EL (cell line): ENCODE measurements around the gene OPN5.
A peak's percentile ranks its signal among the peaks of the same experiment; 100 is the strongest.
"Not testable (repeated sequence)": the region's sequence is repeated elsewhere in the genome, so short reads cannot be mapped to it uniquely, and the experiment has no call there.

Experiments used
- DNase-seq: peaks from one replicate; pipeline ENCODE4 v3.0.0-alpha.2; 2016

The OPN5 gene

DNA sequence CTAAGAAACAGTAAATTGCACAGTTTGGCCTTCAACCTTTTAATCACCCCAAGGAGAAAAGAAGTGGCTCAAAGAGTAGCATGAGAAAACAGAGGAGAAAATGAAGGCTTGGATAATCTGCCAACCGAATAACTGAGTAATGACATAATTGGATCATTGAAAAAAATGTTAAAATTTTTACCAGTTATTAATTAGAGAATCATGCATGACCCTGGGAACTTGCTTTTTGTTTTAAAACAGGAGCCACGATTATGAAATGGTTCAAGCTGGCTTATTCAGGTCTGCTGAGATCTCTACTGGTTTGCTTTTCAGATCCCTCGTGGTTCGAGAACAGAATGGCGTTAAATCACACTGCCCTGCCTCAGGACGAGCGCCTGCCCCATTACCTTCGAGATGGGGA, at the start of gene OPN5:
Gene OPN5, plus strand, starts transcription at position 301 of the 400 bp plus-strand sequence. Its CDS starts 35 bp downstream, at position 336.
- DNase-seq = no peak

GRCh38 chr6:47733879-47734558, 47.8 kb upstream of the OPN5 start:
- no peak for DNase-seq

DNA sequence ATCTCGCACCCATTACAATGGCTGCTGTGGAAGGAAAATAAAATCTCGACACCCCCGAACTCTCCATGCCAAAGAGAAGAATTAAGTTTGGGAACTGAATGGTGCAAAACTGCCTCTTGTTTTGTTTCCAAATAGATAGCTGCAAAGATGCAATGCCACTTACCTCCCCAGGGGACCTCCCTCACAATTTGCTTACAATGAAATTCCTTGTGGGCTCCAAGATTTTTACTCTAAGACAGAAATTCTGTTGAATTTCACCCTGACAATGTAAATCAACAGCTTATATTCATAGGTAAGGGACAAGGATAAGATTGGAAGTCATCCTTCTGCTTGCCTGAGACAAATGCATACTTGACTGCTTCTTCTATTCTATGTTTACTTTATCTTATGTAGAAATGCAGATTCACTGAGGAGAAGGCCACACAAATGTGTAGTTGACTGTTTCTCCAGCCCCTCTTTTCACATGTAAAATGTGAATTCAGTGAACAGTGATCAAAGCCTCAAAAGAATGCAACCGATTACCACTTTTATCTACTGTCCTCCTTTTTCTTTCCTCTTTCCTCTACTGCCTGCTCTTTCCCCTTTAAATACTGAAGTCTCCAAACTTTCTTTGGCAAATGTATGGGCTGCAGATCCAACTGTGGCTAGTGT, 46.9 kb upstream of the OPN5 start:
- no peak for DNase-seq

DNA sequence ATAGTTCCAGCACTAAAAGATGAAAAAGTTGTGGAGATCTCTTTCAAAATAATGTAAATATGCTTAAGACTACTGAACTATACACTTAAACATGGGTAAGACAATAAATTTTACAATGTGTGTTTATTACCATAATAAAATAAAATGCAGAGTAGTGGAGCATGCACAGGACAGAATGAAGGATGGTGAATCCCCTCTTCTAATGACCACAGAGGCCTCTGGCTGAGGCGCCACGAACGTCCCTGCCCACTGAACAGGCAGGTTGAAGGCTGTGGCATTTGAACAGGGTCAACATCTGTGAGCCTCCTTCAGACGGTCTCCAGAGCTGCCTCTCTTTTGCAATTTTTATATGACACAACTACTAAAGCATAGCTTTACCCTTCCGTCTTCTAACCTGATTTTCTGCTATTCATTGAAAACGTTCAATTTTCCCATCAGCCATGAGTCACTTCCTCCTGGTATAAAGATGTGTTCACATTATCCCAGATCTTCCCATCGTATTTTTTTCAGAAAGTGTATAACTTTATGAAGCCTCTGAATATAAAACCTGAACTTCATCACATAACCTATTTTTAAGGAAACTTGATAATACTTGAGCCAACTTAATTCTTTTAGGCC, 45.6 kb upstream of the OPN5 start:
- DNase-seq = no peak

DNA sequence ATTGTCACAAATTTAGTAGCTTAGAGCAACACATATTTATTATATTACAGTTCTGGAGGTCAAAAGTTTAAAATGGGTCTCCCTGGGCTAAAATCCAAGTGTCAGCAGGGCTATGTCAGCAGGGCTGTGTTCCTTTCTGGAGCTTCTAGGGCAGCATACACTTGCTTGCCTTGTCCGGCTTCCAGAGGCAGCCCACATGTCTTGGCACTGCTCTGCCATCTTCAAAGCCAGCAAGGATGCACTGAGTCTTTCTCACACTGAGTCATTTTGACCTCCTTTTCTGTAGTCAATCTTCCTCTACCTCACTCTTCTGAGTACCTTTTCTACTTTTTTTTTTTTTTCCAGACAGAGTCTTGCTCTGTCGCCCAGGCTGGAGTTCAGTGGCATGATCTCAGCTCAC, 44.4 kb upstream of the OPN5 start:
- DNase-seq = no peak

DNA sequence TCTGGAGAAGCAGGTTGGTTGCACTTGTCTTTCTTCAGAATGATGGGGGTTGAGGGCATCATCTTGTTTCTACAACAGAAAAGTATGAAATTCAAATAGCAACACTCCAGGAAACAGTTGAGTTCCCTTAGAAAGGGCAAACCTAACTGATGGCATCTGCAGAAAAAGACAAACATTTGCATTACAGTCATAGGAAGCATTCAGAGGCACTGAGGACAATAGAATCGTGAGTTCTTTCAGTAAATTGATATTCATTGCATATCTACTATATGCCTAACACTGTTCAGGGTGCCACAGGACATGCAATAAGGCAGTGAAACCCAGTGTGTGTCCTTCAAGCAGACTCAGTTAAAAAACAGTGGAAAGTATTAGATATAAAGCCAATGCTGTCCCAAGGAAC, 41.1 kb upstream of the OPN5 start:
- no peak for DNase-seq

DNA sequence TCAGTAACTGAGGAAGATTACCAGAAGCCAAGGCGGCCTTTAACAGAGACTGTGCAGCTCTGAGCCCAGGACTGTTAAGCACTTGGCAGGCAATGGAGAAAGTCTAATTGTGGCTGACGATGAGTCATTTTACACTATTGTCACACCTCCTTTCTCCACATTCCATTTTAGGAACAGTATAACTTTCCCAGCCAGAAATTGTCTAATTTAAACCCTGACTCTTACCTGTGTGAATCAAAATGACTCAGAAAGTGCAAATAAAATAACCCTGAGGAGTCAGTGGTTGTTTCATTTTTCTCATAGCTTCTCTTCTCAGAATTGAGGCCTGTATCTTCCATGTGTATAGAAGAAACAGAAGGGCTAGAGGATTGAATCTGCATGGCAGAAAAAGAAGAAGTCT, 40.0 kb upstream of the OPN5 start:
- DNase-seq = peak; percentile 7

DNA sequence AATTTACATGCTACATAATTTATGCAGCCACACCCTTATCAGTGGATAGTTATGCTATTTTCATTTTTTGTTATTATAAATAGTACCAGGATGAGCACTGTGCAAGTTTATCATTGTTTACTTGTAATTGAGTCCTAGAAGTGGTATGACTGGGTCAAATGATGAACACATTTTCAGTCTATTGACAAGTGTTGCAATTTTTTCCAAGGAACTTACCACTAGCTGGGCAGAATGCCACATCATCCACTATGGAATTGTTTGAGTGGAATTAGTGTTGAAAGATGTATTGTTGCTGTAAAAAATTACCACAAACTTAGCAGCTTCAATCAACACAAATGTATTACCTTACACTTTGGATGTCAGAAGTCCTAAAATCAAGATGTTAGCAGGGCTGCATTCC, 38.1 kb upstream of the OPN5 start:
- DNase-seq = peak; percentile 6

DNA sequence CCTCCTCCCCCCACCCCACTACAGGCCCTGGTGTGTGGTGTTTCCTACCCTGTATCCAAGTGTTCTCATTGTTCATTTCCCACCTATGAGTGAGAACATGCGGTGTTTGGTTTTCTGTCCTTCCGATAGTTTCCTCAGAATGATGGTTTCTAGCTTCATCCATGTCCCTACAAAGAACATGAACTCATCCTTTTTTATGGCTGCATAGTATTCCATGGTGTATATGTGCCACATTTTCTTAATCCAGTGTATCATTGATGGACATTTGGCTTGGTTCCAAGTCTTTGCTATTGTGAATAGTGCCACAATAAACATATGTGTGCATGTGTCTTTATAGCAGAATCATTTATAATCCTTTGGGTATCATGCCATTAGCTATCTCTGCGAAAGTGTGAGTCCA, 36.6 kb upstream of the OPN5 start:
- DNase-seq = not testable (repeated sequence)

DNA sequence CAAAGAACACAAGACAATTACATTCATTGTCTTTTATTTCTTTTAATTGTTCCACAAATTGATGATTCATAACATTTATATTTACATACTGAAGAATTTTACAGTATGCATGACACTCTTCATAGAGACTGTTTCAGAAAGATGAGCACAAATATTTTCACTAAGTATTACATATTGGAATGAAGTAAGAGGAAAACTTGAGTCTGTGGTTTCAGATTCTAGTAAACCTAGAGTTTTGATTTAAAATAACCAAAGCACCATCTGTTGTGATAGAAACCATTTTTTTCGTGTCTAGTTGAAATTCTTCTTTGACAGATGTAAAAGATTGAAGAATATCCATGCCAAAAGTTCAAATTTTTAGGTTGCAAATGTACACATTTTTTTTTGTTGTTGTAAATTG, 32.1 kb upstream of the OPN5 start:
- no peak for DNase-seq

- DNase-seq = no peak
These were observed 29.0 kb upstream of the OPN5 start for GRCh38 chr6:47752801-47753200.

DNA sequence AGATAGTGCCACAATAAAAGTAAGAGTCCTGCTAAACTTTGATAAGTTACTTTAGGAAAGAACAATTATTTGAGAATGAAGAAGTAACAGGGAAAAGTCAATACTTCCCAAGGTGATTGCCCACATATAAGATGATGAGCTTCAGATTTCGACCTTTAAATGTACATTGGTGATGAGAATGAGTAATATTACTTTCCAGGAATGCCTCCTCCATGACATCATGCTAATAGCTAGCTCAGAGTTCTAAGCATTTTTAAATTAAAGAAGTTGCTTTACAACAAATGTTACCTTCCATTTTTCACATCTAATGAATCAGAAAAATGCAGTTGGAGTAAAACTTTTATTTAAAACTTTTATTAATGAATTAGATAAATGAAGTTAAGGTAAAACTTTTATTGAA, 22.5 kb upstream of the OPN5 start:
- peak; percentile 4 for DNase-seq

DNA sequence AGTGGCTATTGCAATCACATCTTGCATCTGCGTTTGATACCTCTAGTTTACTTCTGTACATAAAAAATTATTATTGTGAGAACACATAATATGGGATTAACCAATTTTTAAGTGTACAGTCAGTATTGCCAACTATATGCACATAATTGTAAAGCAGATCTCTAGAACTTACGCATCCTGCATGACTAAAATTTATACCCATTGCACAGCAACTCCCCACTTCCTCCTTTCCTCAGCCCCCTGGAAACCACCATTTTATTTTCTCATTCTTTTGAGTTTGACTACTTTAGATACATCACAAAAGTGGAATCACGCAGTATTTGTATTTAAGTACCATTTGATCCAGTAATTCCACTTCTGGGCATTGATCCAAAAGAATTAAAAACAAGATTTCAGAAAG, 19.3 kb upstream of the OPN5 start:
- no peak for DNase-seq

- DNase-seq = no peak
These were observed 15.4 kb upstream of the OPN5 start for GRCh38 chr6:47766445-47766844.

DNA sequence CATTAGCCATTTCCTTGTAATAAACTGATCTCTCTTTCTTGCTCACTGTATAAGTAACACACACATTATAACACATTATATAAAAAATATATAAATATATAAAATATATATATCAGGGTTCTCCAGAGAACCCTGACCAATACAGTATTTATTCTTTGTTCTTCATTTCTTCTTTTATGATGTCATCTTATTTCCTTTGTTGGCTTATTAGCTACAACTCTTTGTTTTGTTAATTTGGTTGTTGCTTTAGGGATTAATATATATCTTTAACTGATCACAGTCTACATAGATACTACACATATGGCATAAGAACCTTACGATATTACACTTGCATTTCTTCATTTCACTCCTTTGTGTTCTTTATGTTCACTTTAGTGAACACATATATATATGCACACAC, 14.7 kb upstream of the OPN5 start:
- no peak for DNase-seq

- no peak for DNase-seq
These were observed 11.8 kb upstream of the OPN5 start for GRCh38 chr6:47769982-47770381.

GRCh38 chr6:47772359-47772758, 9.5 kb upstream of the OPN5 start:
- DNase-seq = no peak

DNA sequence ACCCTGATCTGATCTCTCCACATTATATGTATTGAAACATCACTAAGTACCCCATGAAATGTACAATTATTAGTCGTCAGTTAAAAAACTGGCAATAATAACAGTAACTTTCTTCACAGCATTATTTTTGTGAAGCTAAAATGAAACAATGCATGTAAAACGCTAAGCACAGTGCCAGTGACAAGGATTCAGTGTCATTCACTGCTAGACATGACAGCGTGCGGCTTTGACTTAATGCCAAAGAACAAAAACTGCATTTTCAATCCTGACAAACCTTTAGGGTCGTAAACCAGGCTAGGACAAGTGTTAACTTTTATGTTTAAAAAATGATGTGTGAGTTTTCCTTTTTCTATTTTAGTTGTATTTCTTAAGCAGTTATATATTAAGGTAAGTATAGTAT, 8.8 kb upstream of the OPN5 start:
- no peak for DNase-seq

DNA sequence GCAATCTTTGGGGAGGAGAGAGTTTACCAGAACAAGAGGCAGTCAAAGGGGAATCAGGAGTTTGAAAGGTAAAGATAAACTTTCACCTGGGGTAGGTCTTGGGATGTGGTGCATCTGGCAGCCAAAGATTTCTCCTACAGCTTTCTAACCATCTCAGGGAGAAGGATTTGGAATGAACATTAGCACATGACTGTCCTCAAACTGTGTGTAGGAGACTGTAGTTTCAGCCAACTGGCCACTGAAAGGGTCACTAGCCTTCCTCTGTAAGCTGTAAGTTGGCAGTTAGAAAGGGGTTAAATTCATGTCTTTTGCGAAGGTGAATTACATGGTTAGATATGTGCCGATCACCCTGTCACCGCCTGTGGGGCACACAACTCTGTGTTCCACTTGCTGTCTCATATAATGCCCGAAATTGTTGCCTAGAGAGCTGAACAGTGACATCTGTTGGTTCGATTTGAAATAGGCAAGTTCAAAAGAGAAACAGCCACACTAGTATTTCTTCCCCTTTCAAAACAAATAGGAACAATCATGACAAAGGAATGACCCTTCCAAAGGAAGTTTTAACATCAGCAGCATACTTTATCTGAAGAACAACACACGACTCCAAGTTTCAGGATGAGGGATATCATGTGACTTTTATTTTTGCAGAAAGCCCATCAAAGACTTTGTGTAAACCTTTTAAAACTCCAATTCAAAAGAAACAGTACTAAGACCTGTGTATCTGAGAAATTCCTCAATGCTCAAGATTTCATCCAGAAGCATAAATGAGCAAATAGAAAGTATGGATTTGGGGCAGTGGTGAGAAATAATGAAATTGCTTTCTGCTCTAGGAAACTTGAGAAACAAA, 1.1 kb upstream of the OPN5 start:
- peak; percentile 71 for DNase-seq

DNA sequence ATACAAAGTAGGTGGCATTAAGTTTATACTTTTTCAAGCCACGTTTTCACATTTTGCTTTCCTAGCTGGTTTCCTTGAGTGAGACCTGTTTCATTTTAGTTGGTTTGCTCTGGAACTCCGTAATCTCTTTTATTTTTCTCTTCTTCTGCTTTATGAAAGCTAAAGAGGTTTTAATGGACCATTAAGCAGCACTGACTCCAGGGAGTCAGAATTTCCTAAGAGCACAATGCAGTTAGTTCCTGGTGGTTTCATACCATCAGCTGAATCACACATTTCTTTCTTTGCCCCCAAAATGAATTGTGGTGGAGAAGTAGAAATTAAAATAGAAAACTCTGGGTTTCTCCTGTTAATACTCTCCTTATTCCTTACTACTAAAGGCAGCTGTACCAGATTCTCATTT, 3.4 kb downstream of the OPN5 start:
- no peak for DNase-seq

- DNase-seq = peak; percentile 45
These were observed 6.0 kb downstream of the OPN5 start for GRCh38 chr6:47787620-47788497.

DNA sequence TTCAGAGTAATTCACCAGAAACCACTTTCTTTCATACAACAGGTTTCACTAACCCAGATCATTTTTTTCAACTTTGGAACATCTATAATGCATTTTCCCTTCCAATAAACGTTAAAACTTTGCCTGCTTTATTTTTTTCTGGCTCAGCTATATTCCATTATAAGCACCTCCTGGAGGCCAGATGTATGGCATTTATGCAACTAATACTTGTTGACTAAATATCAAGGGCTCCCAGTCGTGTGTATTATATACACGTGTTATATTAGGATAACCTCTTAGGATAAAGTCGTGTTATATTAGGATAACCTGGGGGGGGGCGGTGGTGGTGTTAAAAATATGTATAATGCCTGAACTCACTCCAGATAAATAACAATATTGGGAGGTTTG, 6.7 kb downstream of the OPN5 start:
- no peak for DNase-seq

DNA sequence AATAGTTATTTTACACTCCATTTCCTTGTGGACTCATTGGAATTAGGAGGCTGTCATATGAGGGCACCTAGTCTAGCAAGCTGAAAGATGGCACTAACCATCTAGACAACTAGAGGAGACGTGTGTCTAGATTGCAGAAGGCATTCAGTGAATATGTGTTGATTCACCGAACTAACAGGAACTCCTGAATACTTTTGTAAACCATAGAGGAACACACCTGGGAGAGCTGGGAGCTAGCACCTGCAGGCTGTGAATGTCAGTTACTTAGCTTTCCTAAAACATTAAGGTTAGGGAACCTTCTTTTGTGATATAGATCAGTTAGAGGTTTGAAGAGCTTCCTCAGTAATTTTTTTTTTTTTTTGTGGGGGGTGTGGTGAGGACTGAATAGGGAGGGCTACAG, 7.7 kb downstream of the OPN5 start:
- DNase-seq = no peak
